Neural cell (in vitro differentiated cells): Measurements from ENCODE around the gene TGM4.

Source experiments
- POLR2AphosphoS5 ChIP-seq: IDR thresholded peaks from 2 replicates; pipeline ENCODE4 v1.6.1; 2012
- RAD21 ChIP-seq: fragments of 450-650 bp; conservative IDR thresholded peaks from 2 replicates; pipeline ENCODE4 v1.6.1; 2014; ENCODE audit warnings: antibody characterized with exemption, mild to moderate bottlenecking, moderate library complexity
- TF ChIP-seq, protein P1 (sequence below): fragments of 450-650 bp; IDR thresholded peaks from 2 replicates; pipeline ENCODE4 v1.5.1; 2014; ENCODE audit warnings: antibody characterized with exemption, mild to moderate bottlenecking, moderate library complexity; ENCODE audit not compliant: poor library complexity, severe bottlenecking

GRCh38 chr3:44865272-44866035, 9.0 kb upstream of the TGM4 start:
- TF ChIP-seq RAD21: no peak
- TF ChIP-seq, protein P1, sequence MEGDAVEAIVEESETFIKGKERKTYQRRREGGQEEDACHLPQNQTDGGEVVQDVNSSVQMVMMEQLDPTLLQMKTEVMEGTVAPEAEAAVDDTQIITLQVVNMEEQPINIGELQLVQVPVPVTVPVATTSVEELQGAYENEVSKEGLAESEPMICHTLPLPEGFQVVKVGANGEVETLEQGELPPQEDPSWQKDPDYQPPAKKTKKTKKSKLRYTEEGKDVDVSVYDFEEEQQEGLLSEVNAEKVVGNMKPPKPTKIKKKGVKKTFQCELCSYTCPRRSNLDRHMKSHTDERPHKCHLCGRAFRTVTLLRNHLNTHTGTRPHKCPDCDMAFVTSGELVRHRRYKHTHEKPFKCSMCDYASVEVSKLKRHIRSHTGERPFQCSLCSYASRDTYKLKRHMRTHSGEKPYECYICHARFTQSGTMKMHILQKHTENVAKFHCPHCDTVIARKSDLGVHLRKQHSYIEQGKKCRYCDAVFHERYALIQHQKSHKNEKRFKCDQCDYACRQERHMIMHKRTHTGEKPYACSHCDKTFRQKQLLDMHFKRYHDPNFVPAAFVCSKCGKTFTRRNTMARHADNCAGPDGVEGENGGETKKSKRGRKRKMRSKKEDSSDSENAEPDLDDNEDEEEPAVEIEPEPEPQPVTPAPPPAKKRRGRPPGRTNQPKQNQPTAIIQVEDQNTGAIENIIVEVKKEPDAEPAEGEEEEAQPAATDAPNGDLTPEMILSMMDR: no peak
- no peak for TF ChIP-seq POLR2AphosphoS5
